Smooth muscle cell (in vitro differentiated cells): ENCODE measurements around the gene TMEM181. TPM values are rescaled to one million over a fixed set of nuclear protein-coding genes. Genes with fewer than 3 reads are reported as not detected.
"Not testable (repeated sequence)": the region's sequence is repeated elsewhere in the genome, so short reads cannot be mapped to it uniquely, and the experiment has no call there.

ENCODE experiments used
- DNase-seq: peaks from one replicate; lab custom pipeline; 2025; ENCODE audit not compliant: unreplicated experiment; lab: John Stamatoyannopoulos, UW
- H2AFZ ChIP-seq: fragments of 200-600 bp; sonication (generic); 2 replicates; pipeline ENCODE4 v1.6.0; 2016; ENCODE audit warnings: antibody characterized with exemption, low read depth, mild to moderate bottlenecking
- H3F3A ChIP-seq: fragments of 200-600 bp; sonication (generic); 2 replicates; pipeline ENCODE4 v1.6.0; 2017; ENCODE audit warnings: antibody characterized with exemption, low read depth
- H3K27ac ChIP-seq: fragments of 200-600 bp; sonication (generic); 2 replicates; pipeline ENCODE4 v1.5.1; 2016; ENCODE audit warnings: low read depth, mild to moderate bottlenecking
- H3K27me3 ChIP-seq: fragments of 200-600 bp; sonication (generic); 2 replicates; pipeline ENCODE4 v1.6.1; 2016; ENCODE audit warnings: low read depth, mild to moderate bottlenecking
- H3K36me3 ChIP-seq: fragments of 200-600 bp; sonication (generic); 2 replicates; pipeline ENCODE4 v1.5.1; 2016; ENCODE audit warnings: low read depth
- H3K4me1 ChIP-seq: fragments of 200-600 bp; sonication (generic); 2 replicates; pipeline ENCODE4 v1.5.1; 2016; ENCODE audit warnings: low read depth
- H3K4me2 ChIP-seq: fragments of 200-600 bp; sonication (generic); 2 replicates; pipeline ENCODE4 v1.6.0; 2016; ENCODE audit warnings: mild to moderate bottlenecking
- H3K4me3 ChIP-seq: fragments of 200-600 bp; sonication (generic); 2 replicates; pipeline ENCODE4 v1.5.1; 2016; ENCODE audit warnings: mild to moderate bottlenecking
- H3K79me2 ChIP-seq: fragments of 200-600 bp; sonication (generic); 2 replicates; pipeline ENCODE4 v1.6.0; 2016; ENCODE audit warnings: low read depth, mild to moderate bottlenecking
- H3K9ac ChIP-seq: fragments of 200-600 bp; sonication (generic); 2 replicates; pipeline ENCODE4 v1.6.0; 2016; ENCODE audit warnings: low read depth
- H3K9me3 ChIP-seq: fragments of 200-600 bp; sonication (generic); replicated peaks from 2 replicates; pipeline ENCODE4 v1.5.1; 2016; ENCODE audit warnings: low read depth
- H4K20me1 ChIP-seq: fragments of 200-600 bp; sonication (generic); 2 replicates; pipeline ENCODE4 v1.6.0; 2016; ENCODE audit warnings: low read depth
- CTCF ChIP-seq: fragments of 200-600 bp; sonication (generic); IDR thresholded peaks from 2 replicates; pipeline ENCODE4 v1.5.1; 2017; ENCODE audit warnings: borderline replicate concordance, mild to moderate bottlenecking, antibody characterized with exemption; ENCODE audit not compliant: insufficient read depth, poor library complexity, severe bottlenecking
- WGBS: methylation state at CpG from one replicate; pipeline ENCODE4 v1.1.7; 2016; ENCODE audit warnings: low lambda C conversion rate; 5-methylcytosine and 5-hydroxymethylcytosine counted together
- polyA plus RNA-seq: library from polyadenylated mRNA; unstranded; fragments of >200 nt; fragmentation: Nextera tagmentation; extraction: Ambion mirVana; gene quantifications from 2 replicates; pipeline ENCODE4 v1.2.1, GENCODE V29; 2016
- total RNA-seq: library from RNA; depleted of rRNA; stranded (reverse); fragments of >200 nt; gene quantifications from 2 replicates; pipeline ENCODE4 v1.2.3, GENCODE V29; 2014

Gene TMEM181
- total and polyA plus RNA-seq, 2 experiments from 2014 or later = 15.3 to 29.0 TPM

GRCh38 chr6:158604048-158604406, 44.1 kb downstream of the TMEM181 start:
- WGBS = 96% methylated on average over 6 of the region's 6 CpGs

GRCh38 chr6:158605266-158605878, 45.5 kb downstream of the TMEM181 start:
- Histone ChIP-seq H3K27ac (no peak overlapping the region), H3K9me3 (no peaks in the 10 kb centered on the region), H4K20me1 (peaks cover 23% of the 10 kb centered on the region), H3K9ac (no peak overlapping the region), H2AFZ (no peak overlapping the region), H3F3A (no peaks in the 10 kb centered on the region), H3K27me3 (no peaks in the 10 kb centered on the region), H3K4me1 (no peaks in the 10 kb centered on the region), H3K4me3 (no peak overlapping the region), H3K4me2 (no peak overlapping the region), H3K79me2 (no peaks in the 10 kb centered on the region), H3K36me3 (peaks cover 7% of the 10 kb centered on the region)
- peak; percentile 61 for TF ChIP-seq CTCF
- DNase-seq = no peak
- WGBS = 73% methylated on average over 13 of the region's 13 CpGs

More at GRCh38 chr6:158604048-158604406, 44.1 kb downstream of the TMEM181 start:
- Histone ChIP-seq H3K27me3 (no peaks in the 10 kb centered on the region), H3K4me2 (no peak overlapping the region), H2AFZ (no peak overlapping the region), H3K4me1 (no peaks in the 10 kb centered on the region), H3K9ac (no peak overlapping the region), H3K27ac (no peak overlapping the region), H3K9me3 (no peaks in the 10 kb centered on the region), H3F3A (no peaks in the 10 kb centered on the region), H3K79me2 (no peaks in the 10 kb centered on the region), H3K4me3 (no peak overlapping the region), H3K36me3 (peaks cover 7% of the 10 kb centered on the region), H4K20me1 (peaks cover 23% of the 10 kb centered on the region)
- DNase-seq = no peak
- TF ChIP-seq CTCF = no peak

GRCh38 chr6:158606011-158606410, 46.1 kb downstream of the TMEM181 start:
- H3K4me2 ChIP-seq, H3K36me3 ChIP-seq, H3K9me3 ChIP-seq, H3F3A ChIP-seq, H3K4me3 ChIP-seq, DNase-seq, H3K27me3 ChIP-seq, H3K4me1 ChIP-seq, H3K9ac ChIP-seq, H3K79me2 ChIP-seq, H2AFZ ChIP-seq, H3K27ac ChIP-seq: not testable (repeated sequence)
- peaks cover 28% of the 10 kb centered on the region for H4K20me1 ChIP-seq
- WGBS = 91% methylated on average over 15 of the region's 15 CpGs

- Histone ChIP-seq H3K27ac (no peak overlapping the region), H3K36me3 (peaks cover 7% of the 10 kb centered on the region), H3K4me3 (no peak overlapping the region), H4K20me1 (peaks cover 30% of the 10 kb centered on the region), H2AFZ (no peak overlapping the region), H3K9me3 (no peaks in the 10 kb centered on the region), H3K4me2 (no peak overlapping the region), H3K4me1 (peaks cover 3% of the 10 kb centered on the region), H3K27me3 (no peaks in the 10 kb centered on the region), H3K79me2 (no peaks in the 10 kb centered on the region), H3F3A (peaks cover 4% of the 10 kb centered on the region), H3K9ac (no peak overlapping the region)
- DNase-seq = no peak
- TF ChIP-seq CTCF = no peak
- 99% methylated on average over 7 of the region's 7 CpGs for WGBS
Measured at GRCh38 chr6:158606935-158607334, 47.0 kb downstream of the TMEM181 start.
